ENCODE measurements around the gene BDP1.
"Not testable (repeated sequence)": the region's sequence is repeated elsewhere in the genome, so short reads cannot be mapped to it uniquely, and the experiment has no call there.

BDP1 gene

GRCh38 chr5:71492817-71493615 is 37.6 kb downstream of the BDP1 start:
- Histone ChIP-seq H3K4me1 (ENCODE audit: insufficient read depth, low read length) (no peaks in the 10 kb centered on the region), H3K36me3 (ENCODE audit: insufficient read depth, low read length) (peaks cover 73% of the 10 kb centered on the region), H3K9me3 (ENCODE audit: low read length) (no peaks in the 10 kb centered on the region), H2AFZ (ENCODE audit: low read depth, low read length) (no peak overlapping the region), H3K27me3 (ENCODE audit: insufficient read depth, low read length) (no peaks in the 10 kb centered on the region), H3K4me3 (ENCODE audit: low read length) (no peak overlapping the region)

- H3K36me3 ChIP-seq (ENCODE audit: insufficient read depth, low read length): peaks cover 69% of the 10 kb centered on the region
- H3K27me3 ChIP-seq (ENCODE audit: insufficient read depth, low read length); H3K4me3 ChIP-seq (ENCODE audit: low read length); H3K9me3 ChIP-seq (ENCODE audit: low read length); H2AFZ ChIP-seq (ENCODE audit: low read depth, low read length); H3K4me1 ChIP-seq (ENCODE audit: insufficient read depth, low read length): not testable (repeated sequence)
Measured at GRCh38 chr5:71494202-71494601, 38.8 kb downstream of the BDP1 start.

- H3K9me3 ChIP-seq (ENCODE audit: low read length); H3K4me1 ChIP-seq (ENCODE audit: insufficient read depth, low read length); H2AFZ ChIP-seq (ENCODE audit: low read depth, low read length); H3K4me3 ChIP-seq (ENCODE audit: low read length); H3K27me3 ChIP-seq (ENCODE audit: insufficient read depth, low read length): not testable (repeated sequence)
- peaks cover 64% of the 10 kb centered on the region for H3K36me3 ChIP-seq (ENCODE audit: insufficient read depth, low read length)
Measured at GRCh38 chr5:71498756-71499155, 43.3 kb downstream of the BDP1 start.

GRCh38 chr5:71503536-71503935 is 48.1 kb downstream of the BDP1 start:
- H3K4me3 ChIP-seq (ENCODE audit: low read length): no peak overlapping the region
- no peak overlapping the region for H2AFZ ChIP-seq (ENCODE audit: low read depth, low read length)
- H3K9me3 ChIP-seq (ENCODE audit: low read length): no peaks in the 10 kb centered on the region
- H3K36me3 ChIP-seq (ENCODE audit: insufficient read depth, low read length): peaks cover 80% of the 10 kb centered on the region
- H3K27me3 ChIP-seq (ENCODE audit: insufficient read depth, low read length): no peaks in the 10 kb centered on the region
- H3K4me1 ChIP-seq (ENCODE audit: insufficient read depth, low read length): no peaks in the 10 kb centered on the region

- H3K4me1 ChIP-seq (ENCODE audit: insufficient read depth, low read length): no peaks in the 10 kb centered on the region
- no peak overlapping the region for H3K4me3 ChIP-seq (ENCODE audit: low read length)
- no peak overlapping the region for H2AFZ ChIP-seq (ENCODE audit: low read depth, low read length)
- no peaks in the 10 kb centered on the region for H3K9me3 ChIP-seq (ENCODE audit: low read length)
- no peaks in the 10 kb centered on the region for H3K27me3 ChIP-seq (ENCODE audit: insufficient read depth, low read length)
- H3K36me3 ChIP-seq (ENCODE audit: insufficient read depth, low read length): peaks cover 64% of the 10 kb centered on the region
Measured at GRCh38 chr5:71522151-71522550, 66.7 kb downstream of the BDP1 start.

GRCh38 chr5:71525611-71526010 is 70.2 kb downstream of the BDP1 start:
- H3K9me3 ChIP-seq (ENCODE audit: low read length); H2AFZ ChIP-seq (ENCODE audit: low read depth, low read length); H3K27me3 ChIP-seq (ENCODE audit: insufficient read depth, low read length); H3K4me3 ChIP-seq (ENCODE audit: low read length); H3K4me1 ChIP-seq (ENCODE audit: insufficient read depth, low read length): not testable (repeated sequence)
- peaks cover 51% of the 10 kb centered on the region for H3K36me3 ChIP-seq (ENCODE audit: insufficient read depth, low read length)

GRCh38 chr5:71528206-71528605 is 72.8 kb downstream of the BDP1 start:
- Histone ChIP-seq H3K4me1 (ENCODE audit: insufficient read depth, low read length) (no peaks in the 10 kb centered on the region), H2AFZ (ENCODE audit: low read depth, low read length) (no peak overlapping the region), H3K27me3 (ENCODE audit: insufficient read depth, low read length) (no peaks in the 10 kb centered on the region), H3K36me3 (ENCODE audit: insufficient read depth, low read length) (peaks cover 47% of the 10 kb centered on the region), H3K9me3 (ENCODE audit: low read length) (no peaks in the 10 kb centered on the region), H3K4me3 (ENCODE audit: low read length) (no peak overlapping the region)

- no peaks in the 10 kb centered on the region for H3K27me3 ChIP-seq (ENCODE audit: insufficient read depth, low read length)
- no peaks in the 10 kb centered on the region for H3K4me1 ChIP-seq (ENCODE audit: insufficient read depth, low read length)
- H3K36me3 ChIP-seq (ENCODE audit: insufficient read depth, low read length): peaks cover 49% of the 10 kb centered on the region
- no peaks in the 10 kb centered on the region for H3K9me3 ChIP-seq (ENCODE audit: low read length)
- H2AFZ ChIP-seq (ENCODE audit: low read depth, low read length): no peak overlapping the region
- H3K4me3 ChIP-seq (ENCODE audit: low read length): no peak overlapping the region
Measured at GRCh38 chr5:71529682-71530081, 74.2 kb downstream of the BDP1 start.

GRCh38 chr5:71533142-71533541 is 77.7 kb downstream of the BDP1 start:
- no peaks in the 10 kb centered on the region for H3K4me1 ChIP-seq (ENCODE audit: insufficient read depth, low read length)
- peaks cover 68% of the 10 kb centered on the region for H3K36me3 ChIP-seq (ENCODE audit: insufficient read depth, low read length)
- H3K4me3 ChIP-seq (ENCODE audit: low read length): no peak overlapping the region
- H3K27me3 ChIP-seq (ENCODE audit: insufficient read depth, low read length): no peaks in the 10 kb centered on the region
- no peaks in the 10 kb centered on the region for H3K9me3 ChIP-seq (ENCODE audit: low read length)
- H2AFZ ChIP-seq (ENCODE audit: low read depth, low read length): no peak overlapping the region

GRCh38 chr5:71533615-71534014 is 78.2 kb downstream of the BDP1 start:
- Histone ChIP-seq H3K4me1 (ENCODE audit: insufficient read depth, low read length) (no peaks in the 10 kb centered on the region), H2AFZ (ENCODE audit: low read depth, low read length) (no peak overlapping the region), H3K36me3 (ENCODE audit: insufficient read depth, low read length) (peaks cover 67% of the 10 kb centered on the region), H3K27me3 (ENCODE audit: insufficient read depth, low read length) (no peaks in the 10 kb centered on the region), H3K9me3 (ENCODE audit: low read length) (no peaks in the 10 kb centered on the region), H3K4me3 (ENCODE audit: low read length) (no peak overlapping the region)

GRCh38 chr5:71537687-71538086 is 82.2 kb downstream of the BDP1 start:
- peaks cover 69% of the 10 kb centered on the region for H3K36me3 ChIP-seq (ENCODE audit: insufficient read depth, low read length)

GRCh38 chr5:71550885-71551284 is 95.4 kb downstream of the BDP1 start:
- H3K9me3 ChIP-seq (ENCODE audit: low read length); H2AFZ ChIP-seq (ENCODE audit: low read depth, low read length); H3K4me1 ChIP-seq (ENCODE audit: insufficient read depth, low read length); H3K27me3 ChIP-seq (ENCODE audit: insufficient read depth, low read length); H3K4me3 ChIP-seq (ENCODE audit: low read length): not testable (repeated sequence)
- peaks cover 65% of the 10 kb centered on the region for H3K36me3 ChIP-seq (ENCODE audit: insufficient read depth, low read length)

More at GRCh38 chr5:71537687-71538086, 82.2 kb downstream of the BDP1 start:
- no peaks in the 10 kb centered on the region for H3K27me3 ChIP-seq (ENCODE audit: insufficient read depth, low read length)
- no peaks in the 10 kb centered on the region for H3K4me1 ChIP-seq (ENCODE audit: insufficient read depth, low read length)
- no peak overlapping the region for H2AFZ ChIP-seq (ENCODE audit: low read depth, low read length)
- no peaks in the 10 kb centered on the region for H3K9me3 ChIP-seq (ENCODE audit: low read length)
- no peak overlapping the region for H3K4me3 ChIP-seq (ENCODE audit: low read length)

- H3K4me1 ChIP-seq (ENCODE audit: insufficient read depth, low read length); H3K27me3 ChIP-seq (ENCODE audit: insufficient read depth, low read length); H2AFZ ChIP-seq (ENCODE audit: low read depth, low read length); H3K9me3 ChIP-seq (ENCODE audit: low read length); H3K4me3 ChIP-seq (ENCODE audit: low read length): not testable (repeated sequence)
- peaks cover 63% of the 10 kb centered on the region for H3K36me3 ChIP-seq (ENCODE audit: insufficient read depth, low read length)
Measured at GRCh38 chr5:71551582-71551981, 96.1 kb downstream of the BDP1 start.

All from neuron (in vitro differentiated cells).